ENCODE data around the gene PRKCZ.

- TF ChIP-seq, protein P1, sequence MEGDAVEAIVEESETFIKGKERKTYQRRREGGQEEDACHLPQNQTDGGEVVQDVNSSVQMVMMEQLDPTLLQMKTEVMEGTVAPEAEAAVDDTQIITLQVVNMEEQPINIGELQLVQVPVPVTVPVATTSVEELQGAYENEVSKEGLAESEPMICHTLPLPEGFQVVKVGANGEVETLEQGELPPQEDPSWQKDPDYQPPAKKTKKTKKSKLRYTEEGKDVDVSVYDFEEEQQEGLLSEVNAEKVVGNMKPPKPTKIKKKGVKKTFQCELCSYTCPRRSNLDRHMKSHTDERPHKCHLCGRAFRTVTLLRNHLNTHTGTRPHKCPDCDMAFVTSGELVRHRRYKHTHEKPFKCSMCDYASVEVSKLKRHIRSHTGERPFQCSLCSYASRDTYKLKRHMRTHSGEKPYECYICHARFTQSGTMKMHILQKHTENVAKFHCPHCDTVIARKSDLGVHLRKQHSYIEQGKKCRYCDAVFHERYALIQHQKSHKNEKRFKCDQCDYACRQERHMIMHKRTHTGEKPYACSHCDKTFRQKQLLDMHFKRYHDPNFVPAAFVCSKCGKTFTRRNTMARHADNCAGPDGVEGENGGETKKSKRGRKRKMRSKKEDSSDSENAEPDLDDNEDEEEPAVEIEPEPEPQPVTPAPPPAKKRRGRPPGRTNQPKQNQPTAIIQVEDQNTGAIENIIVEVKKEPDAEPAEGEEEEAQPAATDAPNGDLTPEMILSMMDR (IDR thresholded peaks at IDR 0.05), result no peak
- TF ChIP-seq POLR2A (IDR thresholded peaks at IDR 0.05), result no peak
Measured at GRCh38 chr1:2141025-2141424, 90.8 kb downstream of the PRKCZ start.

All from uterus (tissue), 2 donors.